NCI-H226 (cell line): ENCODE measurements around the gene MSI2.

Experiments used
- DNase-seq: peaks from one replicate; pipeline ENCODE4 v3.0.0-alpha.2; 2015

MSI2 gene

DNA sequence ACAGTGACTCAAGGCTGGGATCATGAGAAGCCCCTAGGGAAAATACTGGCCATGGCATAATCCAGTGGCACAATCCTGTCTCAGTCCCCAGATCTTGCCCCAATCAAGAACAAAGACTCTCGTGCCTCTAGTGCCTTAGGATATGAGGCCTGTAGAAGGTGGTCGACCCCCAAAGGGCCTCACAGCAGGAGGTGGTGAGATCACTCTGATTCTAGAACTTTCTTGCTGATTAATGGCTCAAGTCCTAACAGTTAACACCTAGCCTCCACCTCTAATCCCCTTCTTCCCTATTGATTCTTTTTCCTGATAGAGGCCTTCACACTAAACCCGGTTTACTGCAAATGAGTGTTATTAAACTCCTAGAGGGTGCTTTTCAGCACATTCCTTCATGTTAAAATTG lies 312.0 kb downstream of the MSI2 start:
- DNase-seq: no peak

DNA sequence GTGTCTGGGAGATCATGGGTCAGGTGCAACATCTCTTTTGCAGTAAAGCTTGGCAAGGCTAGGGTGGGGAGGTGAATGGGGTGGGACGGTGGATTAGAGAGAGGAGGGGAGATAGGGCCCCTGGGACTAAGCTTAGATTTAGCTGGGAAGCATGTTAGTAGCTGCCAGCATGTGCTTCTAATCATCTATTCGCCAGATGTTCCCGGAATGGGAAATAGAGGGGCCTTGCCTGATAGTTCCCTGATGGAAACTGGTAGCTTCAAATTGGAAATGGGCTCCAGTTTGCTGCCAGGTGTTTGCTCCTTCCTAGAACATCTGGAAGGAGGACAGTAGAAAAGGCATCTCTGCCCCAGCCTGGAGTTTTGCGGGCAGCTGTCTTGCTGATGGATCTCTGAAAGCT lies 312.7 kb downstream of the MSI2 start:
- DNase-seq: no peak

DNA sequence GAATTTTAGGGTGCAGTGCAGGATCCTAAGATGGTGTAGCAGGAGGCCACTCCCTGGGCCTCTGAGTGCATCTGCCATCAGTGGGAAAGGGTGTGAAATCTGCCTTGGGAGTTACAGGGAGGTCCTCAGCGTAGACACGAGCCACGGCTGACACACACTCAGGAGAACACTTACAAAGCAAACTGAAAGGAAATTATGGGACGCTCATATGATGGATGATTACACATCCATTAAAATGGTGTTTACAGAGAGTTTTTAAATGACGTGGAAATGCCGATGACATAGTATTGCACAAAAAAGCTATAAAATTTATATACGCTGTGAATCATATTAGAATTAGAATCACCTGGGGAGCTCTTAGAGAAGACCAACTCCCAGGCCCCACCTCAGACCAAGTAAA lies 313.5 kb downstream of the MSI2 start:
- no peak for DNase-seq

DNA sequence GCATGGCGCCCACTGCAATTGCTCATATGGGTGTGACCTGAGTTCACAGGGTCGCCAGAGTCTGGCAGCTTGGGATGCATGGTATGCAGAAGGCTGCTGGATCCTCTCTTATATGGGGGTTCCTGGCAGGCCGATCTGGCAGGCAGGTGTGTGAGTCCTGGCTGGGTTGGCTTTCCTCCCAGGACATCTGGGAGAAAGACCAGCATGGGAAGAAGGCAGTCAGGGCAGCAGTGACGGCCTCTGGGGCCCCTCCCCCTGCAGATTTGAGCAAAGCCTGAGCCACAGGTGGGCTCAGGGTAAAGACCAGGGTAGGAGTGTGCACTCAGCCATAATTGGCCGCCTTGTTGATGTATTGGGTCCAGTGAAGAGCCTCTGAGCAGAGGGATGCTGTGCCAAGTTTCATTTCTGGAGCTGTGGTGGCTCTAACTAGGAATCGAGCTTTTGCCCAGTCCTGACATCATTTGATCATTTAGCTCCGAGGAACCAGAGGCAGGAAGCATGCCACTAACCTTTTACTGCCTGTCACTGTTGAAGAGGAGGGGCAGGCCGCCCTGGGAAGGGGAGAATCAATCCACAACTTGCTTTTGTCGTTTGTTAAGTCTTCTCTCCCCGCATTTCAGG lies 314.5 kb downstream of the MSI2 start:
- no peak for DNase-seq

DNA sequence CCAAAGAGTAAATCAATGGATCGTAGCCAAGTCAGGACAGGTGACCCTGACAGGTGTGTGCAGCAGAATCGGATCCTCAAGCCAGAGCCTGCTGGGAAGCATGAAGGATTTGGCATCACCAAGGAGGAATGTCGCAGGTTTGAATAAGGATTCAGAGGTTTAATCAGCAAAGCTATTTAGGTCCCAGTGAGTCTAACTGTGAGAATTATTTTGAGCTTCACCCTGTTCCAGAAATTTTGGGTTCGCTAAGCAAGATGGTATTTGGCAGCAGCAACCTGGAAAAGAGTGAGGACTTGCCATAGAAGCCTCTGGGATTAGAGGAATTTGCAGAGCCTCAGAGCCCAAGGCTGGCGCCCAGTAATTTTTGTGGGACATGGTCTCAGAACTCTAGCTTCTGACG lies 315.7 kb downstream of the MSI2 start:
- DNase-seq: no peak

DNA sequence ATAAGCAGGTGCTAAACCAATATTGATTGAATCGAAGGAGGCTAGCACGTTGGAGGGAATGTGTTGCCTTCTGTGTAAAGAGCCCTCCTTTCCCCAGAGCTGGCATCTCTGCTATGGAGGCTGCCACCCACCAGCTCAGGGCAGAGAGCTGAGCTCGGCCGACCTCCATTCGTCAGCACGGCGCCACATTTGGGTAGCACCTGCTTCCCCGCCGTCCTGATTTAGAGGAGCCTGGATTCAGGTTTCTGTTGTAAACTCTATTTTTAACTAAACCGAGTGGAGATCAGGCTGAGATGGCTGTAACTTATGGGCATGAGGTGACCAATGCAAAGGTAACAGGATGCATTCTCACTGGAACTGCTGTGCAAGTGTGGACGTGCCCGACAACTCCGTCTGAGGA lies 316.3 kb downstream of the MSI2 start:
- DNase-seq: no peak

DNA sequence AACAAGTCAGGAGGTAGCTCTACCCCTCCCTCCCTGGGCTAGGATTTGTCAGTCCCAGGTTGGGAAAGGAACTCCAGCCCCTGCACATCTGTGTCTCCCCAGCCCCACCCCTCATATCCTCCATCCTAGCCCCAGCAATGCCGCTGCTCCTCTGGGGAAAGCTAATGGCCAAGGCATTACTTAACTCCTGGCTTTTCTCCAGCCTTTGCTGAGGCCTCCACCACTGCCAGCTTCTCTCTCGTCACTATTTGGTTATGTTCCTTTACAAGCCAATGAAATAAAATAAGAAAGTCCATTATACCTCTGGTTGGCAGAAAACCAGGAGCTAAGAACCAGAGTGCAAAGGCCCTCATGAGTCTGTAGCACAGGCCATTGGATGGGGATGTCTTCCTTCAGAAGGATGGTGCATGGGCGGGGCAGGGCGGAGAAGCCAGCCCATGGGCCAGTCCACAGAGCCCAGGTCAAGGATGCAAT lies 317.8 kb downstream of the MSI2 start:
- no peak for DNase-seq

DNA sequence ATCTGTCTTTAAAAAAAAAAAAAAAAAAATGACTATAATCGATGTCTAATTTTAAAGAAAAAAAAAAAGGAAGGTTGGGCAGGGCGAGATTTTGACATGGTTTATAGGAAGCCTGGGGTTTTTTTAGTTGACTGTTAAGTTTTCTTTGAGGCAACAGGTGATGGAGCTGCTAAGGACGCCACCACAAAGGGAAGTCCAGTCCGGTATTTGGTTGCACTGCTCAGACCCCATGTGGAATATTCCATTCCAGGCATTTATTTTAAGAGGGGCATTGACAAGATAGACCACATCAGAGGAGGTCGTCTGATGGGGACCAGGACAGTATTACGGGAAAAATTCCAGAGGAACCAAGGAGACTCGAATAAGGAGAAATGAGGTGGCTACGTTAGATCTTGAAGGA lies 320.4 kb downstream of the MSI2 start:
- DNase-seq: no peak

DNA sequence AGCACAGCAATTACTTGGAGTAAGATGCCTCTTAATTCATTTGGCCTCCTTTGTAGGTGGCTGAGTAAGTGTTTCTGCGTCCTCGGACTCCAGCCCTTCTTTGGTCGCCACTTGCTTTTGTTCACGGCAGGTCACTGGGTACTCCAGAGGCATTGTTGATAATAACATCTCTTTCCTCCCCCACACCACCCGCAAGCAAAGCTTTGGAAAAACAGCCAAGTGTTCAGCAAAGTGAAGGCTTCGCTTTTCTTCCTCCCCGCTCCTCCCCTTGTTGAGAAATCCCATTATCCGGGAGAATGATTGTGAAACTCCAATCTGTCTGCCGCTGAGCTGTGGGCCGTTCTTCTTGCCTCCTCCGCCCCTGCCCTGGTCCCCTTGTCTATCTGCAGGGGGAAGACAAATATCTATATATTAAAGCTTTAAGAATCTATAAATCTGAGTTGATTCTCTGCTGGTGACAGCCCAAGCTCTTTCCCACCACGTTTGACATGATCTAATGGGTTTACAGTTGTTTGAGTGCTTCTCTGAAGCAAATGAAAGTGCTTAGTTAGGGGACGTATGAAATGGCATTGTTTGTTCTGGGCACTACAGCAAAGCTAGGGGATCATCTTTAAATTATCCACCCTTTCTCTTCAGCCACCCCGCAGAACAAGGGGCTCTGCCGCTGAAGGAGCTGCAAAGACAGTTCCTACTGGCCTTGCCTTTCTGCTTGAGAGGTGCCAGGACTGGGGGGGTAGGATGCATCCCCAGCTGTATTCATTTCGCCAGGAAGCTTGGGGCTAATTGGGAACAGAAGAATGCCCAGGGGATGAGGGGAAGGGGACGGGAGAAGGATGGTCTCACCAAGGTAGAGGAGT lies 321.7 kb downstream of the MSI2 start:
- DNase-seq: peak; percentile 77

DNA sequence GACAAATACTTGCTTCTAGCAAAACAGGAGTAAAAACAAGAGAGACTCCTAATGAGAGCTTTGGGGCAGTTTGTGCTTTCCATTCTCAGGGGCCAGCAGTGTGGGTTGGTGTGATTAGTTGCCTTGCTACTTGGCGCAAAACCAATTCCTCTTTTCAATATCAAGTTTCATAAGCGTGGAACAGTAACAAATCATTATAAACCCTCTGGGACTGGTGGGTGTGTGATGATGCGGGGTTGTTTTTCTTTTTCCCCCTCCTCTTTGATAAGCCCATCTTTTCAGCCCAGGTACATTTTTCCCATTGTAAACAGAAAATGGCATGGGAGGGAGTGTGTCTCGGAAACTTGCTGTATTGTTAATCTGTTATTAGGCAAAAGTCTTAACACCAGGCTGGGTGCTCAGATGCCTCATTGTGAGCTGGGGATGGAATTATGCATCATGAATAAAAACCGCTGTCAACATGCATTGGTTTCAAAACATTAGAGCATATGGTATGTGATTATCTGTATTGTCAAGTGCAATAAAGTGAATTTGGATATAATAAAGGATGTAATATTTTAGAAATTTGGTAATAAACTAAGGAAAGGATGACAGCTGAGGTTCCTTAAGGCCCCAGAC lies 322.4 kb downstream of the MSI2 start:
- DNase-seq: no peak

DNA sequence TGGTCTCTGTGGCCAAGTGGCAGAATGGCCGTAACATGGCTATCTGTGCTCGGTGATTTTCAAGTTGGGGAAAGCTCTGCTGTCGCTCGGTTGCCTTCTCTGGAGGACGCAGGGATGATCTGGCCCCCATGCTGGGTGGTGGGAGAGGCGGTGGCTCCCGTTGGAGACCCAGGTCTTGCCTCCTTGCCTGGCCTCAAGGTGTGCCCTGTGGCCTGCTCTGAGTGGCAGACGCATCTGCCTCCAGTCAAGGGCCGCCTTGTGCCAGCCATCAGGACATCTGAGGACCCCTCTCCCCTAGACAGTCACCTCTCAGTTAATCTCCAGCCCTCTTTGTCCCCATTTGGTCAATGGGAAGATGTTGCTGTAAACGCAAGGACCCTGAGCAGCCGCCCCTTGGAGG lies 322.9 kb downstream of the MSI2 start:
- DNase-seq: no peak

DNA sequence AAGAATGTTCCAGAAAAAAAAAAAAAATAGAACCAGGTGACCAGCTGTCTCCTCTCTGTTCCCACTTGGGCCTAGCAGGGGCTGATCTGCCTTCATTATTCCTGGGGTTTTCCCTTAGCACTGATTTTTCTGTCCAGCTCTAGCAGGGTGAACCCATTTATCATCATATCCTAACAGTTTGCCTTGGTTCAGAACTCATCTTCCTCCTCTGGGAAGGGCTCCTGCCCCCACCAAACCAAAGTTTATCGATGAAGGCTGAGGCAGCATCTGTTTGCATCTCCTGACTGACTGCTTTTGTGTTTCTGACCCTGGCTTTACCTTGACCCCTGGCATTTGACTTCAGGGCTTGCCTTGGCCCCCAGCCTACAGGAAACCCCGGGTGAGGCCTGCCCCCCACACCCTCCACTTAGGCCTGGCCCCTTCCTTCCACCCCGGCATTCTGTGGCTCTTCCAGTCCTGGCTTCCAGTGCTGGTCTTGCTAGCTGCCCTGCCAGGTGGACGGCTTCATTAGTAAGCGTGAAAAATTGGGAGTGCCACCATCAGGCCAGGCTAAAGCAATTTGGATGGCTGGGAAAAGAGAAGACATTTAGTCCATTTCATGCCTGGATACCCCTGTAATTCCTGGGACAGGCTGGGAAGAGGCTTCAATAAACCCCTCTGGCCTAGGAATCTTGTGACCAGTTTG lies 323.9 kb downstream of the MSI2 start:
- DNase-seq: no peak

DNA sequence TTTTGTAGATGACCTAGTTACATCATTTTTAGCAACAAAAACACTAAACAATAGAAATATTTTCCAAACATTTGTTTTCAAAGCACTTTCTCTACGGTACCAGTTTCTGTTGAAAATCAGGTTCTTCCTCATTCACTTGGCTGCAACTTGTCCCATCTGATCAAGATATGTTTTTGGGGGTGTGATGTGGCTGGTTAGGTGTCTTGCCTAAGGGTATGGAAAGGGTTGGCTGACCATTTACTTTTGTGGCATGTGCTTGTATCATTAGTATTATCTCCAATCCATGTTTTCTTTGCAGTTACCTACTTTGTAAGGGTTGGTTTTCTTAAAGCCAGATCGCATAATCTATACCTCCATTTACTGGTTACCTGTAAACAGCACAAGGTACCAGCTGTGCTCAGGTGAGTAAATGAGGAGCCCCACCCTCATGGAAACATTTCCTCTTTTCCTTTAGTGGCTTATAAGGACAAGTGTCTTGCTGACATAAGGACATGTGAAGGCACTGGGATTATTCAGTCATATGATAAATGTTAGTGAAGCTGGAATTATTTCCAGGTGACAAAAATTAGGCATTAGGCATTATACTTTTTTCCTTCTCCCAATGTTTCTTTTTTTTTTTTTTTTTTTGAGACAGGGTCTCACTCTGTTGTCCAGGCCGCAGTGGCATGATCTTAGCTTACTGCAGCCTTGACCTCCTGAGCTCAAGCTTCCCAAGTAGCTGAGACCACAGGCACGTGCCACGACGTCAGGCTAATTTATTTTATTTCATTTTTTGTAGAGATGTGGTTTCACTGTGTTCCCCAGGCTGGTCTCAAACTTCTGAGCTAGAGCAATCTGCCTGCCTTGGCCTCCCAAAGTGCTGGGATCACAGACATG lies 326.8 kb downstream of the MSI2 start:
- no peak for DNase-seq

DNA sequence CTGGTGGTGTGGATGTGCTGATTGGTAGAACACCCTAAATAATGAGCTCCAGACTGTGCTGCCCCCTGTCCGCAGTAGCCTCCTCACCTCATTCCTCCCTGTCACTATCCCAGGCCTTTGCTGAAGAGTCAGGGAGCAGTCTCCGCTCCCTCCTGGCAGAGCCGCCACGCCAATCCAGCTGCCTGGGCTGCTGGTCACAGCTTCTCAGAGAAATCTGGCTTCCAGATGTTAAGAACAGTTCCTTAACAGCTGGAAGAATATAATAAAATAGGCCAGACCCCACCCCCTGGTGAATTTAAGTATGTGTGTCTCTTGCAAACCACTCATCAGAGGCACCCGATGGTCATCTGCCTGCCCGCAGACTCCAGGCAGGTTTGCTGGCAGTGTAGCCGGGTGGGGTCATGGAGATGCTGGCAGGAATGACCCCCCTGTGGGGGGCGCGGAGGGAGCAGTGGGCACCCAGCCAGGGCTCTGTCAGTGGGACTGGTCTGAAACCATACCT lies 327.8 kb downstream of the MSI2 start:
- DNase-seq: no peak

DNA sequence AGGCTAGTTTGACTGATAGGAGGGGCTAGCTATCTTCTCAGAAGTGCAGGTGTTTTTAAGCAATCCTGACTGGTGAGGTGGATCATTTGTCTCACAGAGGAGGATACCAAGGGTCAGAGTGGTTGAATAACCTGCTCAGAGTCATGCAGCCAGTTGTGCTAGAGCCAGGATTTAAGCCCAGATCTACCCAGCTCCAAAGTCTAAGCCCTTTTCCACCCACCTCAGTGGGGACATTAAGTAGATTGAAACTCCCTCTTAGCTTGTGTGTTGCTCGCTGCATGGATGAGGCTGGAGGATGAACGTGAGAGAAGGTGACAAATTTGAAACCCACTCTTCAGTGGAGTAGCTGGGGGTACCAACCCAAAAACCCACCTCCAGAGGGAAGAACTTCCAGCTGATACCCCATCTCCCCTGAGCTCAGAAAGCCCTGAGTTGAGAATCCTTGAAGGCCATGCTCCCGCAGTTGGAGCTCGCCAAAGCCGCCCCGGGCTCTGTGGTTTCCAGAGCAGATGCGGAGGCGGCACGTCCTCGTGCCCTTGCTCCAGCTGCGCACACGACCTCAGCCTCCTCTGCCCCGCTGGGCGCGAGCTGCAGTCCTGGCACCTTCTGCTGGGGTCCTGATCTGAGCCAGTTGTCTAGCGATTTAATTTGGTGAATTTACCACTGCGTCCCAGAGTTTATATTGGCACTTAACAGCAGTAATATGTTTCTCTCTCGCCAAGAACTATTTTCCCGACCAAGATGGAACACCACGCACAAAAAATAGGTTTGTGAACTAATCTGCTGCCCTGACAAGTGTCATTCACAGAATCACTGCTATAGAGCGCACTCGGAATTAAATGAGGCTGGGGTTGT lies 329.2 kb downstream of the MSI2 start:
- no peak for DNase-seq

DNA sequence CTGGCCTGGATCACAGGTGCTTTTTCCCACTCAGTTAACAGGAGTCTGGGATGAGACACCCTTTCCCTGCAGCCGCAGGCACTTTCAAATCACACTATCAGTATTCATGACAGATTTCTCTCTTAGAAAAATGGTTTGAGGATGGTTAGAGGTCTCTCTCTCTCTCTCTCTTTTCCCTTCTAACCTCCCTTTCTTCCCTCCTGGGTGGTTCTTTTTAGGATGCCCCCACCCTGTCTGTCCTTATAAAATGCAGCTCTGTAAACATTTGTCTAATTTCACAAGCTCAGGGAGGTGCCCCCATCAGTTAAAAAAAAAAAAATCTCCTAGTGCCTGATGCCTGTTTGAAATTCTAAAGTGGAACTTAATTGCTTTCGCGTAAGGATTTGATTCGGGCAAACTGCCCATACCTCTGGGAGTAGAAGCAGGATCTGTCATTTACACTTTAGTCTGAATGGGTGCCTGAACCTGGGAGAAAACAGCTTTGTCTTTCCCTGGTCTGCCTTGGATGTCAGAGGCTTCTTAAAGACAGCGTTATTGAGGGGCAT lies 329.9 kb downstream of the MSI2 start:
- DNase-seq: no peak

DNA sequence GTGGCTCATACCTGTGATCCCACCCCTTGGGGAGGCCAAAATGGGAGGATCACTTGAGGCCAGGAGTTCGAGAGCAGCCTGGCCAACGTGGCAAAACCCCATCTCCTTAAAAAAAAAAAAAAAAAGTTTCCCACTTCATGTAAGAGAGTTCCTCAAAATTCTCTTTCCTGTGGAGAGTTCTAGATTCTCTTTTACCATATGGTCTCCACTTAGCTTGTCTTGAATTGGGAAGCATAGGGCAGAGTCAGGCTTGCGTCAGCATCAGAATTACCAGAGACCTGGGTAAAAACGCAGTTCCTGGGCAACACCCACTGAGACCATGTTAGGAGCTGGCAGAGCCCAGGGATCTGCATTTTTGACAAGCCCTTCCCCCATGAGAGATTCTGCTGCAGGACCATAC lies 330.4 kb downstream of the MSI2 start:
- DNase-seq: no peak

DNA sequence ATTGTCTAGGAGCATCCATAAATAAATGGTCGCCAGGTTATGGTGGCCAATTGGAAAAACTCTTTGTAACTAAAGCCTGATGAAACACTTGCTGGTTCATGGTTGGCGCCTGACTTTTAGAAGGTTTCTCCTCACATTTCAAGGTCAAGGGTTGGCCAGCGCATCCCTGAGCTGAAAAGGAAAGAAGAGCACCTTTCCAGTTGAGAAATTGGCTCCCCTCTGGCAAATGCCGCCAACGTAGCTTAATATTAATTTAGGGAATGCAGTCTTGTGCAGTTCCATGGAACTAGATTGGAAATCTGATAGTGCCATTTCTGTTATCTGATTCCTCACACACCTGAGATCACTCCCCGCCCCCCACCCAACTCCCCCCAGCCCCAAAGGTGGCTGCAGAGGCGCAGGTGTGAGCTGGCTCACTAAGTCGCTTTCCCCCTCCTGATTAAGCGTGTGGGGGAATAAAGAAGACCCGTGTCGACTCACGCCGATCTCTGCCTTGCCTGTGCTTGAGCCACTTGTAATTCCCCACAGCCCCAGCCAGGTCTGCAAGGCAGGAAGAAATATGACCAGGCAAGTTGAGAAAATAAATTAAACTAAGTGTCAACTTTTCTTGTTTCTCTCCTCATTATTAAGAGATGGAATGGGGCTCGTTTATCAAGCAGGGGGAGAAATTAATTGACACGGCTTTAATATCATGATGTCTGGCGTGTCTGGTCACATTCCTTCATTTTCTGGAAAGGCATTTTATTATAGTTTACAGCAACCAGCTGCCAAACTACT lies 331.1 kb downstream of the MSI2 start:
- no peak for DNase-seq

DNA sequence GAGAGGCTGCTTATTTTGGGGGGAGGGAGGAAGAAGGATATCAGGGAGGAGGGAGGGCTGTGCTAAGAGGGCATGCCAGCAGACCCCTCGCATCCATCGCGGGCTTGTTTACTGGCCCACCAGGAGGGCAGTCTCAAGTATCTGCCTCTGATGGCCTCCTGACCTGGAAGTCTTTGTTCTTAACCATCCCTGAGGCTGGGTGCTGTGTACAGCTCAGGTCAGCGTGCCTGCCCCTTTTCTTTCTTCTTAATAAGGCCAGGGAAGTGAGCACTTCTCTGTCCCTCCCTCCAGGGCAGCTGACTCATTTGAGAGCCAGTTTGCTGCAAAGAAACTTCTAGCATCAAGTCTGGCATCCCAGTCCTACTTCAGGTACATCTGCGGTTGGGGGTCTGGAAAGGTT lies 331.8 kb downstream of the MSI2 start:
- no peak for DNase-seq
